Measurements from ENCODE around the gene SLC38A3.
"Not testable (repeated sequence)": the region's sequence is repeated elsewhere in the genome, so short reads cannot be mapped to it uniquely, and the experiment has no call there.

SLC38A3 gene

DNA sequence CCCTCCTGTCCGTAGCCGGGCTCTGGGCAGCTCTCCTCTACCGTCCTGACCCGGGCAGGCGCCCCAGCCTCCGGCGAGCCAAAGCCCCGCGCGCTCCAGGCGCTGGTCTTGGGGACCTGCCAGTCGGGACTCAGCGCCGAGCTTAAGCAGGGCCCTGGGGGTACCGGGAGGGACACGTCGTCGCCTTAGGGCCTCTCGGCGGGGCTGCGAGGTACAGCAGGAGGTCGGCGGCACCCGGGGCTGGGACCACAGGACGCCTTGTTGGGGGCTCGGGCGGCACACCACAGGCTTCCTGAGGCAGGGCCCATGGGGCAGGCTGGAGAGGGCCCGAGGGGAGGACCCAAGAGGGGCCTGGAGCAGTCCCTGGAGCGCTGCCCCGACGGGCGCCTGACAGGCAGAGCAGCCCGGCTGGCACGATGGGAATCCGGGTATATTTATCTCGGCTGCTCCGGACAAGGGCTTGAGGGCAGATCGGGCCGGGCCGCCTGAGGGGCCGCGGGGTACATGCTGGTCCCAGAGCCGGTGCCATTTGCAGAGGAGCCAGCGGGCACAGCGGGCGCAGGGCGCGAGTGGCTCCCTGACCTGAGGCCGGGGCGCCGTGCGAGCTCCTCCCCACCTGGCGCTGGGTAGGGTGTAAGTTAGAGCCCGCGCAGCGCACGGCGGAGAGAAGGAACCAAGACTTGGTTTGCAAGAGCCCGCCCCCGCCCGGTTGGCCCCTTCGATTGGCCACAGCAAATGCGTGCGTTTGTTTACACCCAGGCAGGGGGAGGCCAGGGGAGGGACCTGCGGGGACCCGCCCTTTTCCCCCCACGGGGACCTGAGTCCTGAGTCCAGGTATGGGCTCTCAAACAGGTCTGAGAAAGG is 574 bp downstream of the SLC38A3 start:
- no peak for TF ChIP-seq Cebpa-rat (IDR thresholded peaks at IDR 0.05)
- no peaks in the 10 kb centered on the region for H3K36me3 ChIP-seq
- H3K4me1 ChIP-seq = peaks cover 10 to 25% (median 20%) of the 10 kb centered on the region in 10 experiments
- H4K20me1 ChIP-seq = peaks cover 0 to 42% (median 18%) of the 10 kb centered on the region in 11 experiments; a peak in 18 of 22 replicates
- peak overlapping the region; percentile 2 to 71 (median 47); a peak in 15 of 22 replicates for H3K9ac ChIP-seq
- no peaks in the 10 kb centered on the region for H3K9me3 ChIP-seq (replicated peaks in 1 of 11)
- no peak overlapping the region for H3K27ac ChIP-seq
- H3K27me3 ChIP-seq = peaks cover 58 to 89% (median 78%) of the 10 kb centered on the region in 11 experiments
- H3K4me3 ChIP-seq = peak overlapping the region; percentile 37 to 68 (median 56)
- peak overlapping the region; percentile 86 to 100 (median 97) for H3K4me2 ChIP-seq

DNA sequence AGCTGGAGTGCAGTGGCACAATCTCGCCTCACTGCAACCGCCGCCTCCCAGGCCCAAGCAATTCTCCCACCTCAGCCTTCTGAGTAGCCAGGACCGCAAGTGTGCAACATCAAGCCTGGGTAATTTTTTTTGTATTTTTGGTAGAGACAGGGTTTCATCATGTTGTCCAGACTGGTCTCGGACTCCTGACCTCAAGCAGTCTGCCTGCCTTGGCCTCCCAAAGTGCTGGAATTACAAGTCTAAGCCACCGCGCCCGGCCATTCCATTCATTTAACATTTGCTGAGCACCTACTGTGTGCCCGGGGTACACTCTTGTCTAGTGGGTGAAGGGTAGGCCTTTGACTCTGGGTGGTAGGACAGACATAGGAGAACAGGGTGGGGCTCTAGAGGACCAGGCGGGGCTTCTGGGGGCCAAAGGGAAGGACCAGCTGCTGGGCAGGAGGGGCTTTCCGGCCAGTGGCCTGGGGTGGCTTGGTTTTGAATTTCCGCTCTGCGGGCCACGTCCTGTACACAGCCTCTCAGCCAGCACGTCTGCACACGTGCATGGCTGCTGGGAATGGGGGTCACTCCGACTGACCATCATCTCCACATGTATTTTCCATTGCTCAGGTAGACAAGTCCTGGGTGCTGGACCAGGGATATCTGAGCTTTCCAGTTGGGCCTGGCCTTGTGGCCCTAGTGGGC is 2.4 kb downstream of the SLC38A3 start:
- Histone ChIP-seq H3K4me2 (no peak overlapping the region), H3K27ac (no peak overlapping the region), H3K9me3 (replicated peaks in 1 of 11) (no peaks in the 10 kb centered on the region), H3K36me3 (no peaks in the 10 kb centered on the region), H3K4me1 (peaks cover 16 to 35% (median 27%) of the 10 kb centered on the region in 10 experiments), H3K27me3 (peaks cover 56 to 74% (median 65%) of the 10 kb centered on the region in 11 experiments), H3K4me3 (no peak overlapping the region), H3K9ac (no peak overlapping the region), H4K20me1 (peaks cover 0 to 47% (median 18%) of the 10 kb centered on the region in 11 experiments; a peak in 18 of 22 replicates)
- no peak for TF ChIP-seq Cebpa-rat (IDR thresholded peaks at IDR 0.05)

DNA sequence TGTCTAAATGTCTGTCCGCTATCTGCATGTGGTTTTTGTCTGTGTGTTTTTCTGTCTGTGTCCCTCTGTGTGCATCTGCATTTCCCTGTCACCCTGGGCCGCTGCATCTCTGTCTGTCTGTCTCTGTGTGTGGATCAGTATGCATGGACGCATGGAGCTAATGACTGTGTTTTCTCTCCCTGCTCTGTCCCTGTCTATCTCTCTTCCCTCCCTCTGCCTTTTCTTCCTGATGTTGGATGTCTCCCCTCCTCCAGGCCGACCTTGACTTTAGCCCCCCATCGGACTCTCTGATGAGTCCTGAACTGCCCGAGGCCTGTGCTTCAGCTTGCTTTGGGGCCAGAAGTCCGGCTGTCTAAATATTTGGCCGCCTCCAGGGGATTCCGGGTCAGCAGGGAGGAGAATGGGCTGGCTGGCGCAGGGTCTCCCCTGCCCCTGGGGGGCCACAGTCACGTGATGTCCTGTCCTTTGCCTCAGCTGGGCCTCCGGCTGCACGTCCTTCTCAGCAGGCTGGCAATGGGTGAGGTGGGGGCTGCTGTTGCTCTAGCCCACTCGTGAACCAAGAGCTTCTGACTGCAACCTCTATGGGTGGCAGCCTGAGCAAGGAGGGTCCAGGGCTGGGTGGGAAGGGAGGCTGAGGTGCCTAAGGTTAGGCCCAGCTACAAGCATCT is 3.7 kb downstream of the SLC38A3 start:
- no peak overlapping the region for H3K9ac ChIP-seq
- no peak overlapping the region for H3K27ac ChIP-seq
- peaks cover 42 to 61% (median 52%) of the 10 kb centered on the region in 11 experiments for H3K27me3 ChIP-seq
- H4K20me1 ChIP-seq = peaks cover 0 to 40% (median 18%) of the 10 kb centered on the region in 11 experiments; a peak in 18 of 22 replicates
- no peak overlapping the region for H3K4me2 ChIP-seq
- peaks cover 16 to 48% (median 38%) of the 10 kb centered on the region in 10 experiments for H3K4me1 ChIP-seq
- H3K9me3 ChIP-seq (replicated peaks in 1 of 11) = no peaks in the 10 kb centered on the region
- H3K4me3 ChIP-seq = no peak overlapping the region
- no peaks in the 10 kb centered on the region for H3K36me3 ChIP-seq
- no peak for TF ChIP-seq Cebpa-rat (IDR thresholded peaks at IDR 0.05)

DNA sequence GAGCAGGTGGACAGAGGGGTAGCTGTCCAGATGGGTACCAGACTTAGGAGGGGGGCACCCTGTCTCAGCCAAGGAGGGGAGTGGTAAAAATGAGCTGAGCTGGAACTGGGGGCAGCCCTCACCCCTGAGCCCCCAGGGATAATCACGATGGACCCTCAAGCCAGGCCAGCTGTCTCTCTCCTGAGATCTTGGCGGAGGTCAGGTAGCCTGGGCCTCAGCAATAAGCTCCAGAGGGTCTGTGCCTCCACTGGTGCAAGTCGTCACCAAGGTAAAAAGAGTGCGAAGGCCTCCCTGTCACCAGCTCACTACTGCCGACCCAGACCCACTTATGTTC is 5.1 kb downstream of the SLC38A3 start:
- Histone ChIP-seq H4K20me1 (peaks cover 0 to 32% (median 15%) of the 10 kb centered on the region in 11 experiments; a peak in 18 of 22 replicates), H3K9me3 (replicated peaks in 1 of 11) (no peaks in the 10 kb centered on the region), H3K4me1 (peaks cover 16 to 47% (median 36%) of the 10 kb centered on the region in 10 experiments), H3K27ac (no peak overlapping the region), H3K9ac (no peak overlapping the region), H3K36me3 (no peaks in the 10 kb centered on the region), H3K4me2 (peak overlapping the region in 5 of 11 experiments; percentile 1 to 41 (median 12); a peak in 3 of 22 replicates), H3K27me3 (peaks cover 29 to 47% (median 39%) of the 10 kb centered on the region in 11 experiments), H3K4me3 (no peak overlapping the region)
- no peak for TF ChIP-seq Cebpa-rat (IDR thresholded peaks at IDR 0.05)

DNA sequence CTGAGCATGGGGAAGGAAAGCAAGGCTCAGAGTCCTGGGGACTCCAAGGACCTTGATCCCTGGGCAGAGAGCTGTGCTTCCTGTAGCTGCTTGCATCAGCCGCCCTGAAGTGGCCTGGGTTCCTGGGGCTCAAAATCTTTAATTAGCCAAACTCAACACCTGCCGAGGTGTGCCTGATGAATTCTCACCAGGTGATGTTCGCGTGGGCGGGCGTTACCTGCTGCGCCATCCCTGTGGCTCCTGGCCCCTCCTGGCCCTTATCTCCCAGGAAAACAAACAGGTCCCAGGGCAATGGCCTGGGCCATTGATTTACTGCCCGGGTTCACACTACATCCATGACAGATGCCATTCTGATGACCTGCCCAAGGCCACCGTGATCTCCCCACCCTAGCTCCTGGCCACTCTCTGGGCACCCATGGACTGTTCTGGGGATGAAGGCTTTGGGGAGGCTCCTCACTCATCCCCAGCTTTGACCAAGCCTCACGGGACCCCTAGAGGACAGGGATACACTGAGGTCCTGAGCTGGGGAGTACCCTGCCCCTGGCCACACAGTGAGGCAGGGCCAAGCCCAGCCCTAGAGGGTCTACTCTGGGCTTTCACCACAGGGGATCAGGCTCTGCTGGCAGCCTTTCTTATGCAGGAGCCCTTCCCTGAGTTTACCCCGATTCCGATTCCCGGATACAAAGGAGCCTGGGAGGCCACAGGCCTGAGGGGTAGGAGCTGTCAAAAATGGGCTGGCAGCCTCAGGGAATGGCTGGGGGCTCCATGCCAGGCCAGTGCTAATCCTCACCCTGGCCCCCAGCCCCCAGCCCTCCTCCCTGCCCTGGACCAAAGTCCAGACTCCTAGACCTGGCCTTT is 5.7 kb downstream of the SLC38A3 start:
- Histone ChIP-seq H3K27me3 (peaks cover 23 to 42% (median 33%) of the 10 kb centered on the region in 11 experiments), H3K36me3 (no peaks in the 10 kb centered on the region), H3K4me3 (no peak overlapping the region), H3K9me3 (replicated peaks in 1 of 11) (no peaks in the 10 kb centered on the region), H3K4me2 (peak overlapping the region in 4 of 11 experiments; percentile 1 to 12 (median 6); a peak in 2 of 22 replicates), H3K27ac (no peak overlapping the region), H4K20me1 (peaks cover 0 to 26% (median 9%) of the 10 kb centered on the region in 11 experiments; a peak in 18 of 22 replicates), H3K9ac (0 out of 22 replicates have a peak overlapping the region, but pooled peaks of 1 of the 11 experiments have one; percentile 10), H3K4me1 (peaks cover 10 to 41% (median 30%) of the 10 kb centered on the region in 10 experiments)
- no peak for TF ChIP-seq Cebpa-rat (IDR thresholded peaks at IDR 0.05)

GRCh38 chr3:50211368-50211717 is 6.3 kb downstream of the SLC38A3 start:
- H3K27ac ChIP-seq; H3K9me3 ChIP-seq (replicated peaks in 1 of 11); H3K9ac ChIP-seq; H3K4me3 ChIP-seq; H3K36me3 ChIP-seq: not testable (repeated sequence)
- peaks cover 17 to 35% (median 27%) of the 10 kb centered on the region in 11 experiments for H3K27me3 ChIP-seq
- H3K4me1 ChIP-seq = peaks cover 7 to 35% (median 25%) of the 10 kb centered on the region in 10 experiments; a peak in 19 of 20 replicates
- H3K4me2 ChIP-seq = peak overlapping the region in 1 of 11 experiments; percentile 64; a peak in 2 of 22 replicates
- peaks cover 0 to 20% (median 3%) of the 10 kb centered on the region in 11 experiments; a peak in 8 of 22 replicates for H4K20me1 ChIP-seq

DNA sequence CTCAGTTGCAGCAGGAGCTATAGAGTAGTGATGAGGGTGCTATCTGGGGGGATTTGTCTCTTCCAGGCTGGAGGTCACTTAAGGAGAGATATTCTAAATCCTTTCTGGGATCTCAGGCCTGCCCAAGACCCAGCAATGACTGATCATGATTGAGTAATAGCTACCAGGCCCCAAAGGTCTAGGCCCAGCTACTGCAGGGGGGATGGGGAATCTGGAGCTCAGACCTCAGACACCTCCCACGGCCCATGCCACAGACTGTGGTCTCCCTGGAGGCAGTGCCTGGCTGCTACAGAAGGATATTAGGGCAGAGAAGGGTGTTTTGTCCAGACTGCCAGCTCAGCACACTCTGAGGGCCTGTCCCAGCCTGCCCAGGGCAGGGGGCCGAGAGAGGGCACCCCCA is 6.9 kb downstream of the SLC38A3 start:
- no peaks in the 10 kb centered on the region for H3K36me3 ChIP-seq
- H3K4me3 ChIP-seq = no peak overlapping the region
- H3K9ac ChIP-seq = peak overlapping the region in 2 of 11 experiments; percentile 4 to 9; a peak in 4 of 22 replicates
- no peaks in the 10 kb centered on the region for H3K9me3 ChIP-seq (replicated peaks in 1 of 11)
- H3K4me1 ChIP-seq = peaks cover 7 to 35% (median 25%) of the 10 kb centered on the region in 10 experiments; a peak in 19 of 20 replicates
- no peak for TF ChIP-seq Cebpa-rat (IDR thresholded peaks at IDR 0.05)
- H3K27ac ChIP-seq = no peak overlapping the region
- peak overlapping the region in 10 of 11 experiments; percentile 11 to 67 (median 37); a peak in 16 of 22 replicates for H3K4me2 ChIP-seq
- peaks cover 0 to 14% (median 0%) of the 10 kb centered on the region in 11 experiments; a peak in 4 of 22 replicates for H4K20me1 ChIP-seq
- peaks cover 11 to 30% (median 21%) of the 10 kb centered on the region in 11 experiments for H3K27me3 ChIP-seq

DNA sequence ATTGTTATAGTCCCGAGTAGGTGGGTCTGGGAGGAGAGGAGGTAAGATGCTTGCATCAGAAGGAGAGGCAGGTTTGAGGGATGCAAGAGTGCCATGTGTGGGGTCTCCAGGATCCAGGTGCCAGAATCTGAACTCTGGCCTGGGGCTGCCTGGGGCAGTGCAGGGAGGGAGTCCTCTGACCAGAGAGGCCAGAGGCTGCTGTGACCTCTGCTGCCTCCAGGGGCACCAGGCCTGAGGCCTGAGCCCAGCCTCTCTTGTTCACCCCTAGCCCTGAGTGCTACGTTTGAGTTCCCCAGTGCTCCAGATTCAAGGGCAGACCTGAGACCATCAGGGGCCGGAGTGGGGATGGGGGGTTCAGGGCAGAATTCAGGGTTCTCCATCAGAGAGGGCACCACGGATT is 7.4 kb downstream of the SLC38A3 start:
- Histone ChIP-seq H3K4me1 (peaks cover 7 to 35% (median 25%) of the 10 kb centered on the region in 10 experiments; a peak in 19 of 20 replicates), H3K9ac (peak overlapping the region in 5 of 11 experiments; percentile 3 to 60 (median 32); a peak in 5 of 22 replicates), H3K4me2 (peak overlapping the region in 8 of 11 experiments; percentile 14 to 67 (median 46); a peak in 13 of 22 replicates), H3K27ac (no peak overlapping the region), H4K20me1 (peaks cover 0 to 9% (median 0%) of the 10 kb centered on the region in 11 experiments; a peak in 3 of 22 replicates), H3K27me3 (peaks cover 5 to 24% (median 15%) of the 10 kb centered on the region in 11 experiments), H3K36me3 (no peaks in the 10 kb centered on the region), H3K9me3 (replicated peaks in 1 of 11) (no peaks in the 10 kb centered on the region), H3K4me3 (no peak overlapping the region)
- TF ChIP-seq Cebpa-rat (IDR thresholded peaks at IDR 0.05) = no peak

Data from BLaER1 treated with 17β-estradiol and CSF1 and Interleukin-3, amounts not matched to agents 10 nM and 100 nM (cell line).